Measurements from ENCODE around the gene ZNF467. TPM values are rescaled to one million over a fixed set of nuclear protein-coding genes. Genes with fewer than 3 reads are reported as not detected.

Gene ZNF467
- total RNA-seq, 2 donors from 2014 or later, result 3.2 to 11.0 TPM

- Histone ChIP-seq H3K9me3 (no peaks in the 10 kb centered on the region), H3K27ac (no peak overlapping the region), H3K27me3 (no peaks in the 10 kb centered on the region), H3K36me3 (no peaks in the 10 kb centered on the region), H3K4me3 (no peak overlapping the region), H3K4me1 (peaks cover 0 to 21% of the 10 kb centered on the region in 2 donors)
- no peak for DNase-seq (ENCODE audit: low spot score)
- no peak for TF ChIP-seq CTCF (IDR thresholded peaks at IDR 0.05)
These were observed 6.7 kb upstream of the ZNF467 start for GRCh38 chr7:149780056-149780455.

GRCh38 chr7:149779502-149779805 is 6.1 kb upstream of the ZNF467 start:
- Histone ChIP-seq H3K9me3 (no peaks in the 10 kb centered on the region), H3K4me1 (peaks cover 0 to 27% of the 10 kb centered on the region in 2 donors), H3K27me3 (no peaks in the 10 kb centered on the region), H3K36me3 (no peaks in the 10 kb centered on the region), H3K27ac (no peak overlapping the region), H3K4me3 (no peak overlapping the region)
- TF ChIP-seq CTCF (IDR thresholded peaks at IDR 0.05), result no peak
- no peak for DNase-seq (ENCODE audit: low spot score)

GRCh38 chr7:149778696-149779501 is 5.5 kb upstream of the ZNF467 start:
- no peaks in the 10 kb centered on the region for H3K36me3 ChIP-seq
- TF ChIP-seq CTCF (IDR thresholded peaks at IDR 0.05), result no peak
- H3K9me3 ChIP-seq, result no peaks in the 10 kb centered on the region
- peaks cover 0 to 32% of the 10 kb centered on the region in 2 donors for H3K4me1 ChIP-seq
- no peak for DNase-seq (ENCODE audit: low spot score)
- H3K27ac ChIP-seq, result no peak overlapping the region
- H3K4me3 ChIP-seq, result no peak overlapping the region
- no peaks in the 10 kb centered on the region for H3K27me3 ChIP-seq

- TF ChIP-seq CTCF (IDR thresholded peaks at IDR 0.05), result no peak
- no peak for DNase-seq (ENCODE audit: low spot score)
These were observed 4.9 kb upstream of the ZNF467 start for GRCh38 chr7:149778327-149778637.

GRCh38 chr7:149777551-149778326 is 4.4 kb upstream of the ZNF467 start:
- TF ChIP-seq CTCF (IDR thresholded peaks at IDR 0.05), result no peak
- H3K27ac ChIP-seq, result no peak overlapping the region
- no peak for DNase-seq (ENCODE audit: low spot score)

More at GRCh38 chr7:149778327-149778637, 4.9 kb upstream of the ZNF467 start:
- Histone ChIP-seq H3K9me3 (no peaks in the 10 kb centered on the region), H3K36me3 (no peaks in the 10 kb centered on the region), H3K4me1 (peaks cover 0 to 38% of the 10 kb centered on the region in 2 donors), H3K27me3 (no peaks in the 10 kb centered on the region), H3K27ac (no peak overlapping the region), H3K4me3 (no peak overlapping the region)

More at GRCh38 chr7:149777551-149778326, 4.4 kb upstream of the ZNF467 start:
- Histone ChIP-seq H3K9me3 (no peaks in the 10 kb centered on the region), H3K27me3 (no peaks in the 10 kb centered on the region), H3K4me3 (no peak overlapping the region), H3K36me3 (no peaks in the 10 kb centered on the region), H3K4me1 (peaks cover 0 to 38% of the 10 kb centered on the region in 2 donors)

Data from right atrium auricular region (tissue), 2 donors.